Liver (tissue), 9 donors: Measurements from ENCODE around the gene ELOVL3. TPM values are rescaled to one million over a fixed set of nuclear protein-coding genes. Genes with fewer than 3 reads are reported as not detected.

Source experiments
- DNase-seq: peaks from one replicate; pipeline ENCODE4 v3.0.0-alpha.2; 2017; ENCODE audit warnings: low spot score
- H3K27ac ChIP-seq, 2 donors: one replicate each; pipeline ENCODE4 v1.7.0; 2013; ENCODE audit warnings: inconsistent platforms in 2 of 2, low read length in 2 of 2, control low read depth in 1 of 2, low read depth in 1 of 2, mild to moderate bottlenecking in 1 of 2
- H3K27me3 ChIP-seq, 4 donors: one replicate each; pipeline versions ENCODE4 v1.6.1 to v1.7.0; 2013; ENCODE audit warnings: low read length in 3 of 4, inconsistent platforms in 1 of 4, mild to moderate bottlenecking in 1 of 4, moderate library complexity in 1 of 4; ENCODE audit not compliant: control insufficient read depth in 4 of 4, insufficient read depth in 4 of 4
- H3K36me3 ChIP-seq, 4 donors: one replicate each; pipeline versions ENCODE4 v1.6.1 to v1.7.0; 2013; ENCODE audit warnings: low read length in 3 of 4, mild to moderate bottlenecking in 3 of 4, low read depth in 1 of 4, moderate library complexity in 1 of 4; ENCODE audit not compliant: control insufficient read depth in 4 of 4, insufficient read depth in 3 of 4
- H3K4me1 ChIP-seq, 4 donors: one replicate each; pipeline versions ENCODE4 v1.6.1 to v1.7.0; 2013; ENCODE audit warnings: low read length in 3 of 4, mild to moderate bottlenecking in 3 of 4, moderate library complexity in 1 of 4; ENCODE audit not compliant: control insufficient read depth in 4 of 4, insufficient read depth in 4 of 4
- H3K4me3 ChIP-seq, 3 donors: one replicate each; pipeline versions ENCODE4 v1.6.1 to v1.7.0; 2013; ENCODE audit warnings: low read length in 3 of 3, control low read depth in 1 of 3, low read depth in 1 of 3, mild to moderate bottlenecking in 1 of 3
- H3K9ac ChIP-seq, 2 donors: one replicate each; pipeline ENCODE4 v1.7.0; 2013; ENCODE audit warnings: low read length in 2 of 2, mild to moderate bottlenecking in 2 of 2, moderate library complexity in 2 of 2, control low read depth in 1 of 2, low read depth in 1 of 2
- H3K9me3 ChIP-seq, 4 donors: one replicate each; pipeline versions ENCODE4 v1.6.1 to v1.7.0; 2013; ENCODE audit warnings: low read length in 3 of 4; ENCODE audit not compliant: control insufficient read depth in 4 of 4
- CTCF ChIP-seq: fragments of 150-350 bp; IDR thresholded peaks from 2 replicates; pipeline ENCODE4 v1.5.1; 2017; ENCODE audit warnings: improper control_type of control experiment, low read depth, low read length; ENCODE audit not compliant: missing input control
- GABPA ChIP-seq, 2 donors: IDR thresholded peaks in 1 of 2; conservative IDR thresholded peaks in 1 of 2; 2 replicates each; pipeline ENCODE4 v1.6.1; 2016; ENCODE audit warnings: antibody characterized with exemption in 2 of 2, mild to moderate bottlenecking in 1 of 2, moderate library complexity in 1 of 2
- RAD21 ChIP-seq, 2 donors: IDR thresholded peaks; 2 replicates each; pipeline ENCODE4 v1.6.1; 2016; ENCODE audit warnings: antibody characterized with exemption in 2 of 2, mild to moderate bottlenecking in 2 of 2
- REST ChIP-seq: IDR thresholded peaks from 2 replicates; pipeline ENCODE4 v1.6.1; 2016; ENCODE audit warnings: antibody characterized with exemption, mild to moderate bottlenecking
- RXRA ChIP-seq, 2 donors: IDR thresholded peaks; 2 replicates each; pipeline ENCODE4 v1.6.1; 2017 to 2018; ENCODE audit warnings: antibody characterized with exemption in 2 of 2, mild to moderate bottlenecking in 1 of 2
- polyA plus RNA-seq, 2 donors: library from polyadenylated mRNA; stranded (reverse) in 1 of 2; unstranded in 1 of 2; fragments of 200-250 nt in 1 of 2; fragments of >200 nt in 1 of 2; fragmentation: Nextera tagmentation in 1 of 2; extraction: Ambion mirVana in 1 of 2; gene quantifications; one replicate each; pipeline versions ENCODE4 v1.2.1 to v1.2.3, GENCODE V29; 2013 to 2015
- total RNA-seq, 2 donors: library from RNA; depleted of rRNA; stranded (reverse); fragments of >200 nt; gene quantifications; one replicate each; pipeline ENCODE4 v1.2.3, GENCODE V29; 2014
- donor health status: healthy.
- donor health status: healthy.
- donor health status: healthy.
- donor health status: healthy.
- donor health status: healthy.

The ELOVL3 gene
- total and polyA plus RNA-seq, 4 donors: 0.42 TPM; not detected in 3

GRCh38 chr10:102279104-102279503 is 53.0 kb downstream of the ELOVL3 start:
- no peaks in the 10 kb centered on the region for H3K27me3 ChIP-seq
- peaks cover 13 to 27% (median 23%) of the 10 kb centered on the region in 4 donors for H3K4me1 ChIP-seq
- no peak for TF ChIP-seq CTCF
- no peak for TF ChIP-seq REST
- no peak for TF ChIP-seq RAD21 (IDR thresholded peaks at IDR 0.05)
- TF ChIP-seq RXRA (IDR thresholded peaks at IDR 0.05): no peak
- no peak for TF ChIP-seq GABPA (IDR thresholded peaks at IDR 0.05 in 1 of 2, conservative IDR thresholded peaks at IDR 0.05 in 1 of 2)
- H3K4me3 ChIP-seq: no peak overlapping the region
- H3K9me3 ChIP-seq: no peaks in the 10 kb centered on the region
- H3K9ac ChIP-seq: no peak overlapping the region
- DNase-seq: no peak
- peaks cover 0 to under 1% (median 0%) of the 10 kb centered on the region in 4 donors for H3K36me3 ChIP-seq
- H3K27ac ChIP-seq: no peak overlapping the region

Other genes starting within 250 kb of the ELOVL3 start
- 10 to 100 TPM in 1 of 2 donors, 1 to 10 TPM in 1; 8.7 to 14.9 TPM for gene ARMH3, start 170.1 kb upstream of the ELOVL3 start, total RNA-seq
- 1 to 10 TPM; 5.3 to 9.6 TPM for gene ARMH3, start 170.1 kb upstream of the ELOVL3 start, polyA plus RNA-seq
- gene HPS6, start 160.9 kb upstream of the ELOVL3 start, total RNA-seq: 10 to 100 TPM; 11.8 to 13.7 TPM
- gene HPS6, start 160.9 kb upstream of the ELOVL3 start, polyA plus RNA-seq: 1 to 10 TPM; 2.5 to 8.2 TPM
- 10 to 100 TPM; 11.9 to 51.9 TPM for gene LDB1, start 105.9 kb upstream of the ELOVL3 start, total RNA-seq
- gene LDB1, start 105.9 kb upstream of the ELOVL3 start, polyA plus RNA-seq: 1 to 10 TPM; 2.4 to 8.6 TPM
- 1 to 10 TPM; 7.5 to 9.9 TPM for gene PPRC1, start 93.3 kb upstream of the ELOVL3 start, total RNA-seq
- gene PPRC1, start 93.3 kb upstream of the ELOVL3 start, polyA plus RNA-seq: 10 to 100 TPM in 1 of 2 donors, 1 to 10 TPM in 1; 4.9 to 10.1 TPM
- 10 to 100 TPM; 16.9 to 23.8 TPM for gene NOLC1, start 73.9 kb upstream of the ELOVL3 start, total RNA-seq
- 10 to 100 TPM; 11.6 to 26.3 TPM for gene NOLC1, start 73.9 kb upstream of the ELOVL3 start, polyA plus RNA-seq
- not detected for gene PITX3, start 15.2 kb downstream of the ELOVL3 start, total RNA-seq
- gene PITX3, start 15.2 kb downstream of the ELOVL3 start, polyA plus RNA-seq: not detected
- gene GBF1, start 19.2 kb downstream of the ELOVL3 start, total RNA-seq: 10 to 100 TPM; 19.2 to 27.2 TPM
- gene GBF1, start 19.2 kb downstream of the ELOVL3 start, polyA plus RNA-seq: 10 to 100 TPM in 1 of 2 donors, 1 to 10 TPM in 1; 6.0 to 11.2 TPM
- gene NFKB2, start 169.4 kb downstream of the ELOVL3 start, total RNA-seq: 1 to 10 TPM; 7.1 to 8.5 TPM
- 1 to 10 TPM; 1.8 to 7.2 TPM for gene NFKB2, start 169.4 kb downstream of the ELOVL3 start, polyA plus RNA-seq
- gene PSD, start 192.5 kb downstream of the ELOVL3 start, total RNA-seq: under 1 TPM; 0.56 to 0.59 TPM
- 1 to 10 TPM in 1 of 2 donors, under 1 TPM in 1; 0.84 to 1.3 TPM for gene PSD, start 192.5 kb downstream of the ELOVL3 start, polyA plus RNA-seq
- gene FBXL15, start 194.5 kb downstream of the ELOVL3 start, total RNA-seq: 1 to 10 TPM; 4.4 to 5.8 TPM
- gene FBXL15, start 194.5 kb downstream of the ELOVL3 start, polyA plus RNA-seq: 10 to 100 TPM; 14.3 to 14.4 TPM
- 10 to 100 TPM; 14.4 to 14.6 TPM for gene CUEDC2, start 206.3 kb downstream of the ELOVL3 start, total RNA-seq
- gene CUEDC2, start 206.3 kb downstream of the ELOVL3 start, polyA plus RNA-seq: 10 to 100 TPM; 33.6 to 36.1 TPM
- under 1 TPM in 1 of 2 donors, not detected in 1; 0.09 TPM for gene C10orf95, start 225.2 kb downstream of the ELOVL3 start, total RNA-seq
- gene C10orf95, start 225.2 kb downstream of the ELOVL3 start, polyA plus RNA-seq: under 1 TPM in 1 of 2 donors, not detected in 1; 0.24 TPM